Adipose tissue (tissue), 3 donors: Measurements from ENCODE around the gene CDC73. TPM values are rescaled to one million over a fixed set of nuclear protein-coding genes. Genes with fewer than 3 reads are reported as not detected.
"Not testable (repeated sequence)": the region's sequence is repeated elsewhere in the genome, so short reads cannot be mapped to it uniquely, and the experiment has no call there.

Source experiments
- H3K27ac ChIP-seq: one replicate; pipeline ENCODE4 v1.5.1; 2013; ENCODE audit warnings: low read depth, low read length
- WGBS, 3 donors: extraction: QIAGEN DNeasy Blood & Tissue Kit; methylation state at CpG; one replicate each; pipeline ENCODE4 v1.1.7; 2013; 5-methylcytosine and 5-hydroxymethylcytosine counted together
- polyA plus RNA-seq, 3 donors: library from polyadenylated mRNA; stranded (reverse); fragments of 200-250 nt; gene quantifications; one replicate each; pipeline ENCODE4 v1.2.3, GENCODE V29; 2013
- donor health status: healthy with polysubstance abuse.
- donor health status: Bipolar disorder and iron deficiency.
- donor health status: healthy.

CDC73 gene
- polyA plus RNA-seq, 3 donors = 7.6 to 17.9 (median 12.9) TPM

GRCh38 chr1:193156117-193156821 lies 34.4 kb downstream of the CDC73 start:
- WGBS, 3 donors = 62 to 90% (median 89%) methylated on average over 3 of the region's 3 CpGs
- no peak overlapping the region for H3K27ac ChIP-seq

- WGBS, 3 donors = 82 to 91% (median 89%) methylated on average over 3 of the region's 3 CpGs
- no peak overlapping the region for H3K27ac ChIP-seq
Observed at GRCh38 chr1:193156822-193157142, 35.0 kb downstream of the CDC73 start.

GRCh38 chr1:193157360-193157759 lies 35.5 kb downstream of the CDC73 start:
- H3K27ac ChIP-seq = no peak overlapping the region
- WGBS, 3 donors = 59 to 90% (median 85%) methylated on average over 2 of the region's 2 CpGs

GRCh38 chr1:193176113-193176512 lies 54.3 kb downstream of the CDC73 start:
- H3K27ac ChIP-seq = no peak overlapping the region
- 64 to 84% (median 64%) methylated on average over 1 of the region's 1 CpG for WGBS, 3 donors

- no peak overlapping the region for H3K27ac ChIP-seq
Observed at GRCh38 chr1:193176788-193177187, 55.0 kb downstream of the CDC73 start.

GRCh38 chr1:193179094-193179493 lies 57.3 kb downstream of the CDC73 start:
- 16 to 50% (median 44%) methylated on average over 4 of the region's 4 CpGs for WGBS, 3 donors
- H3K27ac ChIP-seq = no peak overlapping the region

- 59 to 73% (median 59%) methylated on average over 1 of the region's 1 CpG for WGBS, 3 donors
Observed at GRCh38 chr1:193181536-193181935, 59.7 kb downstream of the CDC73 start.

GRCh38 chr1:193181985-193182384 lies 60.2 kb downstream of the CDC73 start:
- H3K27ac ChIP-seq = no peak overlapping the region
- WGBS, 3 donors = 59 to 64% (median 60%) methylated on average over 2 of the region's 2 CpGs

More at GRCh38 chr1:193181536-193181935, 59.7 kb downstream of the CDC73 start:
- no peak overlapping the region for H3K27ac ChIP-seq

- WGBS, 3 donors = 1 to 3% (median 2%) methylated on average over 2 of the region's 2 CpGs
- H3K27ac ChIP-seq = no peak overlapping the region
Observed at GRCh38 chr1:193183019-193183627, 61.3 kb downstream of the CDC73 start.

GRCh38 chr1:193184776-193185175 lies 62.9 kb downstream of the CDC73 start:
- 85 to 88% (median 87%) methylated on average over 1 of the region's 1 CpG for WGBS, 3 donors
- no peak overlapping the region for H3K27ac ChIP-seq

- 50 to 78% (median 71%) methylated on average over 2 of the region's 2 CpGs for WGBS, 3 donors
- H3K27ac ChIP-seq = no peak overlapping the region
Observed at GRCh38 chr1:193185211-193185610, 63.4 kb downstream of the CDC73 start.

- no peak within 1 kb of the TSS for H3K27ac ChIP-seq
- 26 to 46% (median 41%) methylated on average over 13 of the region's 13 CpGs for WGBS, 3 donors
Observed at GRCh38 chr1:193185901-193186731, 64.3 kb downstream of the CDC73 start, which contains the start of gene B3GALT2. Gene B3GALT2, minus strand, starts transcription at chr1:193186613. Its CDS starts 5,051 bp downstream, at chr1:193181562.

GRCh38 chr1:193187114-193187513 lies 65.3 kb downstream of the CDC73 start:
- WGBS, 3 donors = 84 to 87% (median 84%) methylated on average over 1 of the region's 1 CpG
- no peak overlapping the region for H3K27ac ChIP-seq

- H3K27ac ChIP-seq = not testable (repeated sequence)
- 92 to 97% (median 94%) methylated on average over 7 of the region's 7 CpGs for WGBS, 3 donors
Observed at GRCh38 chr1:193188915-193189314, 67.1 kb downstream of the CDC73 start.

- 85 to 90% (median 86%) methylated on average over 3 of the region's 3 CpGs for WGBS, 3 donors
- no peak overlapping the region for H3K27ac ChIP-seq
Observed at GRCh38 chr1:193189442-193190095, 67.7 kb downstream of the CDC73 start.

- no peak overlapping the region for H3K27ac ChIP-seq
Observed at GRCh38 chr1:193190096-193190744, 68.4 kb downstream of the CDC73 start.

- H3K27ac ChIP-seq = no peak overlapping the region
- WGBS, 3 donors = 96 to 99% (median 97%) methylated on average over 8 of the region's 8 CpGs
Observed at GRCh38 chr1:193192586-193192985, 70.8 kb downstream of the CDC73 start.

GRCh38 chr1:193199940-193200339 lies 78.1 kb downstream of the CDC73 start:
- WGBS, 3 donors = 93 to 97% (median 97%) methylated on average over 4 of the region's 4 CpGs
- no peak overlapping the region for H3K27ac ChIP-seq
